HG03045 (cell line): ENCODE data around the gene PHF3.

ENCODE experiments used
- ATAC-seq: cut with Tn5 transposase; IDR thresholded peaks from one replicate; pipeline ENCODE4 v1.9.1; 2021; ENCODE audit warnings: mild to moderate bottlenecking, moderate library complexity; ENCODE audit not compliant: unreplicated experiment

Gene PHF3

DNA sequence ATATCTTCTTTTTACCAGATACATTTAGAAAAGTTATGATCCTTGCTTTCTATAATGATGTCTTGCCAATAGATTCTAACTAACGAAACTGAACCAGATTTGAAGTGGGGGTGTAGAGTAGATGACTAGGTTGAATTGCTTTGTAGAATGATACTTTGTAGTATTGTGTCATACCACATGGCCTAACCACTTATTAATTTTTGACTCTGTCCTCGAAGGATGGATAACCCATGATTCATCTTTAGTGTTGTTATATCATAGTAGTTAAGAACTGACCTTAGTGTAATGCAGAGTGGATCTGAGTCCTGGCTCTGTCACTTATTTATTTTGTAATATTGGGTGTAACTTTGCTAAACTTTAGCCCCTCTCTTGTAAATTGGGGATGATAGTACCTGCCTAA is 4.5 kb downstream of the PHF3 start:
- ATAC-seq: no peak

DNA sequence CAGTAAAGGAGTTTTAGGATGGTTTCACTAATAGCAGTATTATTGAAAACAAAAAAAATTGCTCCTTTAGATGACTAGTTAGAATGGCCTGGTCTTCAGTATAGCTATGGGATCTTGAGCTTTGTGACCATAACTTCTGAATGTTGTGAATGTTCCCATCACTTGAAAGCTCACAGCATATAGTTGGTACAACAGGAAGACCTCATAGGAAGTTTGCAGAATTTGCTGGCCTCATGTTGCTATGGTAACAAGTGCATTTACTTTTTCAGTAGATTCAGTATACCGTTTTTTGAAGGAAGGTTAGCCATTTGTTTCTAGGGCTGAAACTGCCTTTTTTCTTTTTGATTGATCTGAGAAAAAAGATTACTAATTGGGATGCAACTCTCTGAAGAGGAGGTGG is 8.3 kb downstream of the PHF3 start:
- no peak for ATAC-seq

DNA sequence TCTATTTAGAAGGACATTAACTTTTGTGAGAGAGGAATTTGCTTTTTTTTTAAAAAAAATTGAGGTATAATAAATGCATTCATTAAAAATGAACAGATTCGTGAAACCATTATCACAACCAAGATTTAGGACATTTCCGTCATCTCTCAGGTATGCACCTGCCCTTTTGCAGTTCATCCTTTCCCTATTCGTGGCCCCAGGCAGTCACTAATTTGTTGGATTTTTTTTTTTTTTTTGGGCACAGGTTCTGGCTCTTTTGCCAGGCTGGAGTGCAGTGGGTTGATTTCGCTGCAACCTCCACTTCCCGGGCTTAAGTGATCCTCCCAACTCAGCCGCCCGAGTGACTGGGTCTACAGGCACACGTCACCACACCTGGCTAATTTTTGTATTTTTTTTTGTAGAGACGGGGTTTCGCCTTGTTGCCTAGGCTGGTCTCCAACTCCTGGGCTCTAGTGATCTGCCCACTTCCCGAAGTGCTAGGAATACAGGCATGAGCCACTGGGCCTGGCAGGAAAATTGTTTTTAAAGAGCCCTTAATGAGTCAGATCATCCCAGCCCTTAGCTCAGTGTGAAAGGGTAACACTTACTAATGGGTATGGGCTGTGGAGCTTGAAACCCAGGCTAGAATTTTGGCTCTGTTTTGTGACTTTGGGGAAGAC is 9.2 kb downstream of the PHF3 start:
- ATAC-seq: no peak

DNA sequence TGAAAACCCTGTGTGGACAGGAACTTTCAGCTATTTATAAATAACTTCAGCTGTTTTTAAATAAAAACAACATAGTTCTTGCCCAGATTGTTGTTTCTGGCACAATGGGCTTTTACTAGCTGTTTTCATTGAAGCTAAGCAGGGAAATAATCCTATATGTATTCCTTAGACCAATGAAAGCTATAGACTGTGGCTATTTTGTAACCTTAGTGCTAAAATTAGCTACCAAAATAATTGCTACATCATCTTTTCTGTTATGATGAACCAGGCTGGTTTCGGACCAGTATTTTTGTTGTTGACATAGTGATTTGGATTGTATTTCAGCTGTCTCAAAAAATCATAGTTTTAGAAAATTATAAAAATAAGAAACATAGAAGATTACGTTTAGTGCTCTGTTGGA is 13.7 kb downstream of the PHF3 start:
- ATAC-seq: no peak

DNA sequence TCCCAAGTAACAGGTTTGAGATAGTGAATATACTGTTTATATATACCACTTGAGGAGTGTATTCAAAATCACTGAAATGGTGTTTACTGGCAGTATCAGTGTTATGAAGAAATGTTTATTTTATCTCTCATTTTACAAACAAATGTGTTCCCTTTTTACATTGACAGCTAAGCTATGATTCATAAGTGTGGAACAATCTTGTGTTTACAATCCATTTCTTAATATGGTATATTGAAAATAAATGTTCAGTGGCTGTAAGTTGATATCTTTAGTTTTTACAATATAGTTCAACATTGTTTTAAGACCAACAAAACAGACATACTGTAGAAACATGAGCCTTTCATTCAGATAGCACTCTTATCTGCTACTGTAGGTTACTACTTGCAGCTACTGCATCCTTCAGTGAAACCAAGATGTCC is 14.3 kb downstream of the PHF3 start:
- no peak for ATAC-seq

DNA sequence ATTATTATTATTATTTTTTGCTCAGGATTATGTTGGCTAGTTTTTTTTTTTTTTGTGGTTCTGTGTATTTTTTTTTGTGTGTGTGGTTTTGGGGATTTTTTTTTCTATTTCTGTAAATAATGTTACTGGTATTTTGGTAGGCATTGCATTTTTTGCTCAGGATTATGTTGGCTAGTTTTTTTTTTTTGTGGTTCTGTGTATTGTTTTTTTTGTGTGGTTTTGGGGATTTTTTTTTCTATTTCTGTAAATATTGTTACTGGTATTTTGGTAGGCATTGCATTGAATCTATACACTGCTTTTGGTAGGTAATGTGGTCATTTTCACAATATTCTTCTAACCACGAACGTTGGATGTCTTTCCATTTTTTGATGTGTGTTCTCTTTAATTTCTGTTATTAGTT is 17.4 kb downstream of the PHF3 start:
- ATAC-seq: no peak

DNA sequence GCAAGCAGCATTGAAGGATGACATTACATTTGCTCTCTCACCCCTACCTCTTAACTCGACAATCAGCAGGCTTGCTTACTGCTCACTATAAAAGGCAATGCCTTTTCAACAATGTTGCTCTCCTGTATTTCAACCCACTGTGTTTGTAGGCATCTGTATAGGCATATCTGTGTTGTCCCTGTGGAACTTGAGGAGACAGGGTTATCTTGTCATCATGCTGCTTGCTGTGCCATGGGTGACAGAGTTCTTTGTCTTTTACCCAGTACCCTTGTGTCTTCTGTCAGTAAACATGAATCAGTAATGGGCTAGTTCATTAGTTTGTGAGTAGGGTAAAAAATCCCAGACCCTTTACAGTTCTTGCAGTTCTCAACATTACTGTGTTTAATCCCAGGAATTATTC is 25.2 kb downstream of the PHF3 start:
- no peak for ATAC-seq

DNA sequence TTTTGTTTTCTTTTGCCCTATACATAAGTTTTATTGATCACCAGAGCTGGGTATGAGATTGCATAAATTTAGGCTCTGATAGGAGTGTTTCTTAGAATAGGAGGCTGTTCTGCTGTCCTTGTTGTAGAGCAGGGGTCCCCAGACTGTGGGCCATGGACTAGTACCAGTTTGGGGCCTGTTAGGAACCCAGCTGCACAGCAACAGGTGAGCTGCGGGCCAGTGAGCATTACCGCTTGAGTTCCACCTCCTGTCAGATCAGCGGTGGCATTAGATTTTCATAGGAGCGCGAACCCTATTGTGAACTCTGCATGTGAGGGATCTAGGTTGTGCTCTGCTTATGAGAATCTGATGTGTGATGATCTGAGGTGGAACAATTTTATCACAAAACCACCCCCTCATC is 26.2 kb downstream of the PHF3 start:
- no peak for ATAC-seq

DNA sequence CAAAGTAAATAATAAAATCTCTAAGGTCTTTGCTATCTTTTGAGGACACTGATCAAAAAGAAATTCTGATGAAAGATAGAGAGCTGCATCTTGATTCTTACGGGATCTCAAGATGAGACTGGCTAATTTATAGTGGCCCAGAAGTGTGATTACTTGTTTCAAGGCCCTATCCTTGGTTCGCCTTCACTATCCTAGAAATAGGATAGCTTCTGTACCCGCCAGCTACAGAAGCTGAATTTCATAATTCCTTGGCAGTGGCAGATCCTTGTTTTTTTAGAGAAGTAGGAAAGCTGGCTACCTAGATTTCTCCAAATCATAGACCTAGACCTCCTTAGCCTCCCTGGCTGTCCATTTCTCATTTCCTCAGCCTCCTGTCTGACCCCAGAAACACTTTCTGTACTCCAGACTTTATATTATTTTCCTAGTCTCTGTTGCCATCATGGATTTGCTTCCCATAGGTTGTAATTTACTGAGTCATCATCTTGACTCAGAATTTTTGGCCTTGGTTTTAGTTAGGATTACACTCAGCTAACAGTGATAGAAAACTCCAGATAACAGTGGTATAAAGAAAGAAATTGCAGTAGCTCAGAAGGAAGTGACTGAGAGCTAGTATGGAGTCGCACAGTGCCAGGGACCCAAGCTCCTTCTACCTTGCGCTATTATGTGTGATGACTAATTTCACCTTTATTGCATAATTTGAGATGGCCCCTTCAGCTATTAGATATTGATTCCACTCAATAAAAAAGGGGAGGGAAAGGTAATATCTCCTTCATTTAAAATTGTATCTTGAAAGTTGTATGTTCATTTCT is 27.7 kb downstream of the PHF3 start:
- ATAC-seq: no peak

DNA sequence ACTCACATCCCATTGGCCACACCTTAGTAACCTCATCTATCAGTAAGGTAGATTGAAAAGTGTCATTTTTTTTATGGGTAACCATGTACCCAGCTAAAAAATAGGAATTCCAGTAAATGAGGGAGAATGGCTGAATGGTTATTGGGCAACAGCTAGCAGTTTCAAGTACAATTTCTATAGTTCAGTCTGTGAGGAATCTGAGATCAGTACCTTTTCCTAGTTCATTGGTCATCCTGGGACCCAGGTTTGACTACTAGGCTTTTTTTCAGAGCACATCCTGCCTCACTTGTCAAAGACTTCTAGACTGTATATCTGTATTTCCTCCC is 28.3 kb downstream of the PHF3 start:
- ATAC-seq: no peak

DNA sequence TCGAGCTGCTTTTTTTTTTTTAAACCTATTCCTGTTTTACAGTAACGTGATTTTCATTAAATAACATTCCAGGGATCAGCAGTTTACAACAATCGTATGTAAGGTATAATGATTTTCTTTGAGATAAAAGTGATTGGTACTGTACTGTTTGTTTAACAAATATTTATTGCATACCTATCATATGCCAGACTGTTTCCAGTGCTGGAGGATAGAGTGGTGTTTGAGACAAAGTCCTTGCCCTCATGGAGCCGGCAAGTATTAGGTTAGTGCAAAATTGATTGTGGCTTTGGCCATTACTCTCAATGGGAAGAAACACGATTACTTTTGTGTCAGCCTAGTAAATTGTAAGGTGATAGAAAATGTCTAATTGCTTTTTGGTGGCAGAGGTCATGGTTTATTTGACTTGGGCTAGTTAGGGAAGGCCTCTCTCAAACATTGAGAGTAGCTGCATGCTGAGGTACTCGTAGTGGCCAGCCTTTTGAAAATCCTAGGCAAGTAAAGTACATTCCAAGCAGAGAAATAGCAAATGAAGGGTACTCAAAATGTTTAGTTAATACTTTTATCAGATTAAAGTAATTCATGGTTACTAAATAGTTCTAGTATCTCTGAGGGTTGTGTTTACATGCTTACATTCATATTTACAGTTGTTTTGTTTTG is 35.6 kb downstream of the PHF3 start:
- ATAC-seq: no peak

DNA sequence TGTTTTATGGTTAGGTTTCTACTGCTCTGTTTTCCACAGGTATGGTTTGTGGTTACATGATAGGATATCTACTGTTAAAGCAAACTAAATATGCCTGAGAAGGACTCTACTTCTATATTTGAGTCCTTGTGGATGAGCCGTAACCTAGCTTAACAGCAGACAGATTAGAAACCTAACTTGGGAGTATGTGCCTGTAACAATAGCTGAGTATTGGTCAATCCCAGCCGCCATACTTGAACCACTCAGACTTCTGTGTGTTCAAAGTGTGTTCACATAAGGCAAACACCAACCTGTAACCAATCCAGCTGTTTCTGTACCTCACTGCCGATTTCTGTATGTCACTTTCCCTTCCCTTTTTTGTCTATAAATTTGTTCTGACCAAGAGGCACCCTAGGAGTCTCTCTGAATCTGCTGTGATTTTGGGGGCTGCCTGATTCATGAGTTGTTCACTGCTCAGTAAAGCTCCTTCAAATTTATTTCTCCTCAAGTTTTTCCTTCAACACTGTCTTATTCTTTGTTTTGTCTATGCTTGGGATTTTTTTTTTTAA is 37.1 kb downstream of the PHF3 start:
- no peak for ATAC-seq

DNA sequence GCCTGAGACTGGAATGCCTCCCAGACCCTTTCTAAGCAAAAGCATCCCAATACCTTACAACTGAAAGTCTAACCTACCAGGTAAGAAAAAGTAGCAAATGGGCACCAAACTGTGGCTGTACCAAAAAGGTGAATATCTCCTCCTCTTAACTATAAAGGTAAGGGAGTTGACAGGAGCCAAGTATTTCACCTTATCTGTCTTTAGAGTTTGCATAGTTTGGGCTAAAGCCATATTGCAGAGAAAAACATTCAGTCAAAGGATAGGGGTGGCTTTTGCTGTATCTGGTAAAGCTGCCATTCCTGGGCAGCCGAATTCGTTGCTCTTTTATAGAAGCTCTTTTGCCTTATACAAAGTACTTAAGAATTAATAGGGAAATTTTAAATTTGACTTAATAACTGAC is 38.1 kb downstream of the PHF3 start:
- no peak for ATAC-seq

DNA sequence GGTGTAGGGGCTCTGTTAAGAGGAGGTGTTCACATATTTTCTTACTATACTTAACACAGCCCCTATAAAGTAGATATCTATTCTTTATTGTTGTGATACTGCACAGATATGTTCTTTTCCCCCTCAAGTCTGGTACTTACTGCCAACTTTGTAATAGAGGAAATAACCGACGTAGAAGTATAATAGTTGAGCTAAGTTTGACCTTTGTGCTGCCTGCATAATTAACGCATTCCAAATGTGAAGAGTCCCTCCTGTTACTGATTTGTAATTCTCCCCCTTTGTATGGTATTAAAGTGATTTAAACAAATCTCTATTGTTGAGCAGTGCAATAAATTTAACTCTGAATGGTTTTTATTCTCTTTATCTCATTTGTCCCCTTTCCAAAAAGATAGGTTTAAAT is 39.0 kb downstream of the PHF3 start:
- ATAC-seq: no peak

DNA sequence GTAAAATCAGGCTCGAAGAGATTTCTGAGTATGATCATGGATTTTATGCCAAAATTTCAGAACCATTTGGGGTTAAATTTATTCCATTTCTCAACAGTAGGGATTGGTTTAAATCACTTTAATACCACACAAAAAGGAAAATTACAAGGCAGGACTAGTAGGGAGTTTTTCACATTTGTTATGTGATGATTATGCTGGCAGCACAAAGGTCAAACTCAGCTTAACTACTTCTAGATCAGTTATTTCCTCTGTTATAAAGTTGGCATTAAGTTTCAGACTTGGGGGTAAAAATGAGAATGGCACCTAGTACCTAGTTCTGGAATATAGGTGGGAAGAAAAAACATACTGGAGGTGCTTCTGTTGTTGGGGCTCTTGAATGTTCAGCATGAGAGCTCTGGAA is 39.5 kb downstream of the PHF3 start:
- ATAC-seq: no peak

DNA sequence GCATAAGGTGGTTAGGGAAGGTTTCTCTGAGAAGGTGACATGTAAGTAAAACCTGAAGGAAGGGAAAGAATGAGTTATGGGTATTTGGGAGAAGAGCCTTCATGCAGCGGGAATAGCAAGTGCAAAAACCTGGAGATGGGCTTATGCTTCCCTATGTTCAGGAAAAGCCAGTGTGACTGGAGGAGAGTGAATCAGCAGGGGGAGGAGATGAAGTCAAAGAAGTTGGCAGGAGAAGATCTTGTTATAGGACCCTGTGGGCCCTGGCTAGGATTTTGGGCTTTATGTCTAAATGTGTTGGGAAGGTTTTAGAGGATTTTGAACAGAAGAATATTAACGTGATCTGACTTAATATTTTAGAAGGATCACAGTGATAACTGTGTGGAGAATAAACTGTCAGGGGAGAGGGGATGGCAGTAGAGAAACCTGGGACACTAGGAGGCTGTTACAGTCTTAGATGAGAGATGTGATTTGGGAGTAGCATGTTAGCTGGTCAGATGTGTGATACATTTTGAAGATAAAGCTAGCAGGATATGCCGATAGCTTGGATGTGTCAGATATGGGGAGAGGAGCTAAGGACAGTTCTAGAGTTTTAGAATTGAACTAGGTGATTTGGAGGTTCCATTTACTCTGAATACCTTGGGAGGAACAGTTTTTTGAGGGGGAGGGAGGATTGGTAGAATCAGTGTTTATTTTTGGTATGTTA is 41.0 kb downstream of the PHF3 start:
- ATAC-seq: no peak

DNA sequence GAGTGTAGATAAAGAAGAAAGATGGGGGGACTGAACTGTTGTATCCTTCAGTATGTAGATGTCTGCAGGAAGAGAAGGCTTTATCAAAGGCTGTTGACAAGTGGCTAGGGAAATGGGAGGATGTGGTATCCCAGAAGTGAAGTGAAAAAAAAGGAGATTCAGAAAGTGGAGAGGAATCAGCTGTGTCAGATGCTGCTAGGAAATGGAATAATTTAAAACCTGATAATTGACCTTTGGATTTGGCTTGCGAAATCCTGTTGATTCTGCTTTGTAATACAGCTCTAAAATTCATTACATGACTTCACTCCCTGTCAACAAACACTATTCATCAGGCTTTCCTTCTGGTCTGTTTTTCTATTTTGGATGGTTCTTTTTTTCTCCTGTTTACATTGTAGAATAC is 41.7 kb downstream of the PHF3 start:
- no peak for ATAC-seq

DNA sequence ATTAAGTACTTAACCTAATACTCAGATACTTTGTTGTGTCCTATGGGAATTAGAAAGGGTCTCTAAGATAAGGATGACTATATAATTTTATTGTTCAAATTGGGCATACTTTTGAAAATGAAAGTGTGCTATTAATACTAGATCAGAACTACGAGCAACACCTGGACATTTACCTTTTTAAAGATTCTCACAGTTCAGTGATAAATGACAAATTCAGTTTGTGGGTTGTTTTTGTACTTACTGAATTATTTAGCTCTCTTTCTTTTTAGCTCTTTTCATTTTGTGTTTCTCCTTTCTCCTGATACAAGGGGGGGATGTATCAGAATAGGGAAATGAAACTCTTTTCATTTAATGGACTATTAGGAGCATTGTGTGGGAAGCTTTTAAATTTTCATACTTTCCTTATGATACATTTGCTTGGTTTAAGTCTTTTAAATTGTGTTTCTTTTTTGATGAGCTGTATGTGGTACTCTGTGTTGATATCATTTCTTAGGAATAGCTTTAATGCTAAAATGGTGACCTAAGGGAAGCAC is 47.5 kb downstream of the PHF3 start:
- no peak for ATAC-seq

DNA sequence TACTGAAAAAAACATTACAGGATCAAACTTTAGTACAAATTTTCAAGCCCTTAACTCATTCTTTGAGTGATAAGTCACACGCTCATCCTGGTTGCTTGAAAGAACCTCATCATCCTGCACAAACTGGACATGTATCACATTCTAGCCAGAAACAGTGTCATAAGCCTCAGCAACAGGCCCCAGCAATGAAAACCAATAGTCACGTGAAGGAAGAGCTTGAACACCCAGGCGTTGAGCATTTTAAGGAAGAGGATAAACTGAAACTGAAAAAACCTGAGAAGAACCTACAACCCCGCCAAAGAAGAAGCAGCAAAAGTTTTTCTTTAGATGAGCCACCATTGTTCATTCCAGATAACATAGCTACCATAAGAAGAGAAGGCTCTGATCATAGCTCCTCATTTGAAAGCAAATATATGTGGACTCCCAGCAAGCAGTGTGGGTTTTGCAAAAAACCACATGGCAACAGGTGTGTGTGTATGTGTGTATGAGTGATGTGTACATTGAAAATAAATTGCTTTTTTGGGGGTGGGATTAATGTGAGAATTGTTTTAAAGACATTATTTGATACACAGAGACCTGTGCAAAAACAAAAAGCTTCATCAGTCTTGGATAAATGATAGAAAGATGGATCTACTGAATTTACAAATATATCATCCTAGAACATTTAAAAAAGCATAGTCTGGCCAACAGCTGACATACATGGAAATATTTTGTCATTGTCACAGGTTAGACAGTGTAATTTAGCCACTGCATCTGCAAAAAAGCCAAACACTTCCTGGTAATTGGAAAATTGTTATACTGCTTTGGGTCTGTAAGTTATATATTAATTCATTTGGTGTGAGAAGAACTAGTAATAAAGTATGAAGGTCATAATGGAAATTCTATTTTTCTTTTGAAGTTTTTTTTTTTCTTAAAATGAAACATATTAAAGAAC is 50.1 kb downstream of the PHF3 start:
- peak; percentile 88 for ATAC-seq

DNA sequence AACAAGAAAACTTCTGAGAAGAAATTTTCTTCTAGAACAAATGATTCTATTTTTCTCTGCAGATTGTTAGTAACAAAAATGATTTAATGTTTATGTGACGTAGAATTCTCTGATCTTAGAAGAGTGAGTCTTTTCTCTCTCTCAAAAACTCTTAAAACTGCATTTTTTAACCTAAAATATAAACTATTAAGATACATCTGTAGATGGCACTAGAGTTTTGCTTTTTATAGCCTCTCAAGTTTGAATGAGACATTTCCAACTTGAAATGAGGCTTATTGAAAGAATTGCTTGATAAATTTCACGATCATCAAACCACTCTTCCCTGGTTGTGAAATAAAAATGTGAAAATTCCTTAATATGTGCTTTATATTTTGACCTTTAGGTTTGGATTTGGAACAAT is 53.8 kb downstream of the PHF3 start:
- ATAC-seq: no peak
